ENCODE results near the gene ADAMTS17. TPM values are rescaled to one million over a fixed set of nuclear protein-coding genes. Genes with fewer than 3 reads are reported as not detected.

The ADAMTS17 gene
- total RNA-seq, 1 donor from 2014 or later = 1.5 TPM

DNA sequence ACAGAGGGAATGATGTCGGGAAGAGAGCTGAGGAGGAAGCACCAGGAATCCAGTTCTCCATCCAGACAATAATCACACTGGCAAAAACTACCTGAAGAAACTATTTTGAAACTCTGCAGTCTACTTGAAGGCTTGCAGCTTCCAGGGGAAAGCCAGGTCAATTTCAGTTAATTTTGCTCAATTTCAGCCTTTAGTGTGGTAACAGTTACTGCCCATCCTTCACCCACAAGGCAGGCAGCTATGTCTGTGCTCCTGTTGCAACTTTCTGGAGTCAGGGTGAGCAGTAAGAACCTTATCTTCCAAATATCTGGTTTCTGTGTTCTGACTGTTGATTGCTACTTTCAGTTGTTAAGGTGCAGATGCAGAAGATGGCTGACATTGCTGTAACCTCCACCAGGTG is 221.7 kb downstream of the ADAMTS17 start:
- no peak overlapping the region for H3K4me3 ChIP-seq
- no peak for TF ChIP-seq EZH2 (IDR thresholded peaks at IDR 0.05)
- no peak for TF ChIP-seq EZH2phosphoT487 (IDR thresholded peaks at IDR 0.05)
- TF ChIP-seq, protein P1, sequence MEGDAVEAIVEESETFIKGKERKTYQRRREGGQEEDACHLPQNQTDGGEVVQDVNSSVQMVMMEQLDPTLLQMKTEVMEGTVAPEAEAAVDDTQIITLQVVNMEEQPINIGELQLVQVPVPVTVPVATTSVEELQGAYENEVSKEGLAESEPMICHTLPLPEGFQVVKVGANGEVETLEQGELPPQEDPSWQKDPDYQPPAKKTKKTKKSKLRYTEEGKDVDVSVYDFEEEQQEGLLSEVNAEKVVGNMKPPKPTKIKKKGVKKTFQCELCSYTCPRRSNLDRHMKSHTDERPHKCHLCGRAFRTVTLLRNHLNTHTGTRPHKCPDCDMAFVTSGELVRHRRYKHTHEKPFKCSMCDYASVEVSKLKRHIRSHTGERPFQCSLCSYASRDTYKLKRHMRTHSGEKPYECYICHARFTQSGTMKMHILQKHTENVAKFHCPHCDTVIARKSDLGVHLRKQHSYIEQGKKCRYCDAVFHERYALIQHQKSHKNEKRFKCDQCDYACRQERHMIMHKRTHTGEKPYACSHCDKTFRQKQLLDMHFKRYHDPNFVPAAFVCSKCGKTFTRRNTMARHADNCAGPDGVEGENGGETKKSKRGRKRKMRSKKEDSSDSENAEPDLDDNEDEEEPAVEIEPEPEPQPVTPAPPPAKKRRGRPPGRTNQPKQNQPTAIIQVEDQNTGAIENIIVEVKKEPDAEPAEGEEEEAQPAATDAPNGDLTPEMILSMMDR (IDR thresholded peaks at IDR 0.05) = no peak
- no peaks in the 10 kb centered on the region for H3K4me1 ChIP-seq
- no peaks in the 10 kb centered on the region for H3K36me3 ChIP-seq
- Mint-ChIP-seq H3K27ac (no peak overlapping the region), H3K9me3 (peaks cover 14% of the 10 kb centered on the region), H3K4me3 (no peak overlapping the region), H3K36me3 (no peaks in the 10 kb centered on the region), H3K4me1 (peaks cover 2% of the 10 kb centered on the region), H3K27me3 (ENCODE audit: insufficient read depth, low read depth) (peaks cover 3% of the 10 kb centered on the region)
- no peak for DNase-seq (ENCODE audit: low spot score)
- H3K9me3 ChIP-seq (ENCODE audit: low read depth) = no peaks in the 10 kb centered on the region
- H3K79me2 ChIP-seq (ENCODE audit: low read depth) = no peaks in the 10 kb centered on the region
- H3K27ac ChIP-seq = no peak overlapping the region
- H3K4me2 ChIP-seq = no peak overlapping the region
- H4K20me1 ChIP-seq (ENCODE audit: low read depth) = no peaks in the 10 kb centered on the region
- H3K9ac ChIP-seq = no peak overlapping the region
- no peaks in the 10 kb centered on the region for H3K27me3 ChIP-seq
- H2AFZ ChIP-seq (replicated peaks) = no peak overlapping the region
- H3F3A ChIP-seq (ENCODE audit: low read depth) = no peaks in the 10 kb centered on the region

DNA sequence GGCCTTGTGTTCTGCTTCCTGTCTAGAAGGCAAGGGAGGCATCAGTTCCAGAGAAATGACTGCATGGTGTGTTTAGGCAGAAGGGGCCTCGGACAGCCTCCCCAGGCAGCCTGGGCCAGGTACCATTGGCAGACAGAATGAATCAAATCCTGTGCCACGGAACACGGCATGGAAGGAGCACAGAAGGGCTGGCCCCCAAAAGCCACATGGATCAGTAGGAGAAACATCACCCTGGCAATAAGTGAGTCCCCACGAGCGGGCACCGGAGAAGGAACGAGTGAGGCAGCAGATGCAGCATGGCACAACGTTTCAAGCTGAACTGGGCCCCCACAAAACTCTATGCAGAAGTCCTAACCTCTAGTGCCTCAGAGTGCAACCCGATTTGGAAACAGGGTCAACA is 223.2 kb downstream of the ADAMTS17 start:
- H3K4me1 ChIP-seq = peaks cover 15% of the 10 kb centered on the region
- no peak for TF ChIP-seq EZH2 (IDR thresholded peaks at IDR 0.05)
- TF ChIP-seq, protein P1 (IDR thresholded peaks at IDR 0.05) = no peak
- TF ChIP-seq EZH2phosphoT487 (IDR thresholded peaks at IDR 0.05) = no peak
- no peak overlapping the region for H3K4me3 Mint-ChIP-seq
- H3K36me3 Mint-ChIP-seq = no peaks in the 10 kb centered on the region
- H3K36me3 ChIP-seq = no peaks in the 10 kb centered on the region
- no peaks in the 10 kb centered on the region for H3K79me2 ChIP-seq (ENCODE audit: low read depth)
- H4K20me1 ChIP-seq (ENCODE audit: low read depth) = no peaks in the 10 kb centered on the region
- H3K4me1 Mint-ChIP-seq = peaks cover 11% of the 10 kb centered on the region
- no peak overlapping the region for H3K4me3 ChIP-seq
- peak overlapping the region; percentile 50 for H3K27ac Mint-ChIP-seq
- H3K9me3 ChIP-seq (ENCODE audit: low read depth) = no peaks in the 10 kb centered on the region
- H3K9ac ChIP-seq = no peak overlapping the region
- no peaks in the 10 kb centered on the region for H3F3A ChIP-seq (ENCODE audit: low read depth)
- no peak overlapping the region for H2AFZ ChIP-seq (replicated peaks)
- peaks cover 3% of the 10 kb centered on the region for H3K27me3 Mint-ChIP-seq (ENCODE audit: insufficient read depth, low read depth)
- peaks cover 14% of the 10 kb centered on the region for H3K9me3 Mint-ChIP-seq
- H3K27ac ChIP-seq = no peak overlapping the region
- DNase-seq (ENCODE audit: low spot score) = no peak
- H3K27me3 ChIP-seq = no peaks in the 10 kb centered on the region
- no peak overlapping the region for H3K4me2 ChIP-seq

DNA sequence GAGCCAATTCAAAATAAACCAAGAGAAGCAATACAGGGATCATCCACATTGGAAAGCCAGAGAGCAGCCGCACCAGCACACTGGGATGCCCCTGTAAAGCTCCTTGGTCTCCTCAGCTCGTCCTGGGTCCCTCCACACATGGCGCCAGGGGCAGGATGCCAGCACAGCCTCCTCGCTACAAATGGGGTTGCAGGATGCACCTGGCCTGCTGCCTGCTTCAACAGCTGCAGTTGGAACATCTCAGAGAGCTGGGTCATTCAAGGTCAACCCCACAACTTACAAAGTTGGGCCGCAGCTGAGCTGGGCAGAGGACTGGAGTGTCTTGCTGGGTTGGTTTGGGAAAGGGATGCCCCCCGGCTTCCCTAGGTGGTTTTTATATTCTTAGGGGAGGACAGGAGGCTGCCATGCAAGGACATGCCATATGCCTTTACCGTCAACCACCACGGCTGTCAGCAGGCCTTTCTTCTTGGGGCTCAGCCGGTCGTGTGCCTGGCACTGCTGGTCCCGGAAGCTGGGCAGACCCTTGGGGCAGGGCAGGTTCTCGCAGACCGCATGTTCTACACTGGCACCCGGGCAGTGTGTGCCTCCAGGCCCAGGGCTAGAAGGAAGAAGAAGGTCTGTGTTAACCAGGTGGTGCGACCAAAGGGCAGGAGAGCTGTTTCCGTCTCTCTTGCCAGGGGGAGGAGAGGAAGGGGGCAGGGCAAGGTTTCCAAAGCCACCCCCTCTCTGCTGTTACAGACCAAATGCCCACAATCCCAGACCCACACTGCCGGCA is 225.2 kb downstream of the ADAMTS17 start:
- H3K4me3 ChIP-seq = no peak overlapping the region
- no peaks in the 10 kb centered on the region for H3K79me2 ChIP-seq (ENCODE audit: low read depth)
- no peak overlapping the region for H3K9ac ChIP-seq
- H3K27ac ChIP-seq = no peak overlapping the region
- H2AFZ ChIP-seq (replicated peaks) = no peak overlapping the region
- DNase-seq (ENCODE audit: low spot score) = no peak
- no peaks in the 10 kb centered on the region for H3K9me3 ChIP-seq (ENCODE audit: low read depth)
- no peak overlapping the region for H3K4me2 ChIP-seq
- H3K27me3 ChIP-seq = no peaks in the 10 kb centered on the region
- Mint-ChIP-seq H3K36me3 (no peaks in the 10 kb centered on the region), H3K27me3 (ENCODE audit: insufficient read depth, low read depth) (peaks cover 3% of the 10 kb centered on the region), H3K4me3 (no peak overlapping the region), H3K9me3 (peaks cover 10% of the 10 kb centered on the region), H3K4me1 (peaks cover 11% of the 10 kb centered on the region), H3K27ac (no peak overlapping the region)
- TF ChIP-seq EZH2 (IDR thresholded peaks at IDR 0.05) (no peak), EZH2phosphoT487 (IDR thresholded peaks at IDR 0.05) (no peak)
- TF ChIP-seq, protein P1 (IDR thresholded peaks at IDR 0.05) = no peak
- no peaks in the 10 kb centered on the region for H3K36me3 ChIP-seq
- no peaks in the 10 kb centered on the region for H3F3A ChIP-seq (ENCODE audit: low read depth)
- peaks cover 16% of the 10 kb centered on the region for H3K4me1 ChIP-seq
- no peaks in the 10 kb centered on the region for H4K20me1 ChIP-seq (ENCODE audit: low read depth)

Data from neural progenitor cell (in vitro differentiated cells).